GM10266 (cell line): Measurements from ENCODE around the gene BCAR1.
"Not testable (repeated sequence)": the region's sequence is repeated elsewhere in the genome, so short reads cannot be mapped to it uniquely, and the experiment has no call there.

ENCODE experiments used
- DNase-seq: peaks from one replicate; pipeline ENCODE4 v3.0.0; 2012; ENCODE audit errors: extremely low spot score
- CTCF ChIP-seq: IDR thresholded peaks from 2 replicates; pipeline ENCODE4 v1.5.1; 2012; ENCODE audit warnings: mild to moderate bottlenecking, low read depth; ENCODE audit not compliant: control insufficient read depth, insufficient read depth; ENCODE audit errors: missing control alignments

The BCAR1 gene

GRCh38 chr16:75244844-75245758 lies 6.3 kb downstream of the BCAR1 start:
- DNase-seq, result no peak
- no peak for TF ChIP-seq CTCF

GRCh38 chr16:75244225-75244809 lies 7.1 kb downstream of the BCAR1 start:
- no peak for TF ChIP-seq CTCF
- DNase-seq, result no peak

GRCh38 chr16:75243667-75244224 lies 7.7 kb downstream of the BCAR1 start:
- DNase-seq, result no peak
- no peak for TF ChIP-seq CTCF

- not testable (repeated sequence) for DNase-seq
Observed at GRCh38 chr16:75242436-75243078, 8.9 kb downstream of the BCAR1 start.

- no peak for TF ChIP-seq CTCF
- DNase-seq, result no peak
Observed at GRCh38 chr16:75241955-75242354, 9.5 kb downstream of the BCAR1 start.

GRCh38 chr16:75241412-75241811 lies 10.0 kb downstream of the BCAR1 start:
- DNase-seq, result no peak
- TF ChIP-seq CTCF, result no peak

GRCh38 chr16:75240633-75241032 lies 10.8 kb downstream of the BCAR1 start:
- not testable (repeated sequence) for DNase-seq

- no peak for DNase-seq
- no peak for TF ChIP-seq CTCF
Observed at GRCh38 chr16:75239542-75240122, 11.8 kb downstream of the BCAR1 start.
